HepG2 (cell line): ENCODE results near the gene ATP6V0D1. TPM values are rescaled to one million over a fixed set of nuclear protein-coding genes. Genes with fewer than 3 reads are reported as not detected.

Experiments
- ATF7-NPFF ChIP-seq: sonication (generic); formaldehyde crosslinking; IDR thresholded peaks from 2 replicates; pipeline ENCODE4 v1.8.1; 2023; ENCODE audit warnings: mild to moderate bottlenecking, low read depth, missing genetic modification reagents, moderate library complexity
- DNMT1 ChIP-seq: sonication (generic); formaldehyde crosslinking; IDR thresholded peaks from 2 replicates; pipeline ENCODE4 v1.5.1; 2020; ENCODE audit warnings: mild to moderate bottlenecking, missing genetic modification reagents
- FOXO4 ChIP-seq: sonication (generic); formaldehyde crosslinking; conservative IDR thresholded peaks from 2 replicates; pipeline ENCODE4 v1.8.1; 2023; ENCODE audit warnings: missing genetic modification reagents
- GATAD1 ChIP-seq: IDR thresholded peaks from 2 replicates; pipeline ENCODE4 v1.6.1; 2016; ENCODE audit warnings: missing genetic modification reagents, missing compliant biosample characterization
- LCORL ChIP-seq, 2 experiments: fragments of 450-650 bp in 1 of 2; sonication (generic) in 1 of 2; formaldehyde crosslinking in 1 of 2; IDR thresholded peaks; 2 replicates each; pipeline versions ENCODE4 v1.5.0 to v1.6.1; 2017 to 2020; ENCODE audit warnings: antibody characterized with exemption in 1 of 2, missing genetic modification reagents in 1 of 2
- REXO4 ChIP-seq: sonication (generic); formaldehyde crosslinking; IDR thresholded peaks from 2 replicates; pipeline ENCODE4 v1.8.0; 2022; ENCODE audit warnings: missing genetic modification reagents, mild to moderate bottlenecking, borderline replicate concordance
- TIGD3 ChIP-seq: sonication (generic); formaldehyde crosslinking; IDR thresholded peaks from 2 replicates; pipeline ENCODE4 v1.5.1; 2020; ENCODE audit warnings: mild to moderate bottlenecking, missing genetic modification reagents, borderline replicate concordance
- ZFP62 ChIP-seq: sonication (generic); formaldehyde crosslinking; IDR thresholded peaks from 2 replicates; pipeline ENCODE4 v1.4.0; 2020; ENCODE audit warnings: missing genetic modification reagents
- ZNF230 ChIP-seq: sonication (generic); formaldehyde crosslinking; IDR thresholded peaks from 2 replicates; pipeline ENCODE4 v1.4.0; 2020; ENCODE audit warnings: mild to moderate bottlenecking, missing genetic modification reagents
- ZNF646 ChIP-seq: sonication (generic); formaldehyde crosslinking; IDR thresholded peaks from 2 replicates; pipeline ENCODE4 v1.9.0; 2021; ENCODE audit warnings: mild to moderate bottlenecking, missing genetic modification reagents
- ZNF883 ChIP-seq: sonication (generic); formaldehyde crosslinking; IDR thresholded peaks from 2 replicates; pipeline ENCODE4 v1.5.1; 2020; ENCODE audit warnings: mild to moderate bottlenecking, missing genetic modification reagents; ENCODE audit errors: not compliant biosample characterization
- polyA plus RNA-seq, 8 experiments: library from polyadenylated mRNA; depleted of rRNA in 3 of 8; stranded (reverse) in 7 of 8; unstranded in 1 of 8; fragments of >200 nt; fragmentation: Illumina TruSeq in 4 of 8; extraction: Trizol in 4 of 8; gene quantifications; 2 replicates each; pipeline versions ENCODE4 v1.2.1 to v1.2.3, GENCODE V29; 2011 to 2016; ENCODE audit warnings: low read depth in 4 of 8, missing spikeins in 1 of 8, mixed read lengths in 1 of 8; ENCODE audit not compliant: insufficient read depth in 1 of 8
- total RNA-seq, 5 experiments: library from RNA; depleted of rRNA; stranded (reverse); fragments of >200 nt; fragmentation: Illumina TruSeq; extraction: Trizol; gene quantifications; 2 replicates each; pipeline ENCODE4 v1.2.3, GENCODE V29; 2016; ENCODE audit warnings: low read depth in 1 of 5
- TF ChIP-seq, protein P1 (sequence below): sonication (generic); formaldehyde crosslinking; conservative IDR thresholded peaks from 2 replicates; pipeline ENCODE4 v1.4.0; 2020; ENCODE audit warnings: missing genetic modification reagents
- TF ChIP-seq, protein P2 (sequence below), 2 experiments: IDR thresholded peaks; 2 replicates each; pipeline ENCODE4 v1.6.1; 2011 to 2012; ENCODE audit warnings: low read length in 2 of 2, borderline replicate concordance in 1 of 2, low read depth in 1 of 2, mild to moderate bottlenecking in 1 of 2, moderate library complexity in 1 of 2

Gene ATP6V0D1
- total and polyA plus RNA-seq, 2 of the 13 experiments (the other 11 are each of a cell fraction or from before 2014, with no cell fraction given): 51.1 to 61.3 TPM

DNA sequence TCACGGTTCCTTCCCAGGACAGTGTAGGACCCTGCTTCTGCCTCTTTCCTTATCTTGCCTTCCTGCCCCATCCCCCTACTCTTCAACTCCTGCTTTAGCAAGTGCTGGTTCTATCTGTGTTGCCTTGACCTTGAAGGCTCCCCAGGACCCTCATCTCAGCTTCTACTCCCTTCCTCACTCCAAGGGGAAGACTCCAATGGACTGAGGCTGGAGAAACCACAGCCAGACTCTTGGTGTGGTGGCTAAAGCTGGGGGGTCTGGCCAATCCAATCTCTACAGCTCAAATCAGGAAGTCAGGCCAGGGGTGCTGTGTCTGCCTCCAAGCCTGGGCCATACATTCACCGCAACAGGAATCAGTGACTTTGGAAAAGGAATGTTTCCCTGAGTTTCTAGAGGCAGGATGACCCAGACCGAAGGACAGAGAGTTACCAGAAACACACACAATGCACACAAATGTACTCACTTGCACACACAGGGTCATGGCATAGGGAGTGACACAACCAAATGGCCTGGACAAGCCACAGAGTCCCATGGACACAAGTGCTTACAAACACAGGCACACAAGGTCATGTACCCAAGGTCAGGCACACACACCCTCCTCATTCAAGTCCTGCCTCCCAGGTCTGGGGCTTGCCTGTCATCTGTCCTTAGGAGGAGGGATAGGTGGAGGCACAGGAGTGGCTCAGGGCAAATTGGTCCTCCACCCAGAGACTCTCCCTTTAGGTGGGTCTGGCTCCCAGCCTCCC is 51.7 kb downstream of the ATP6V0D1 start (continued):
- TF ChIP-seq ZNF646 (CRISPR knock-in tag) (peak; percentile 97), ZFP62 (no peak), REXO4 (CRISPR knock-in tag) (no peak), ZNF883 (peak; percentile 64), TIGD3 (CRISPR knock-in tag) (0 out of 2 replicates have a peak, but pooled peaks have one; percentile 45), ATF7-NPFF (no peak; the same call in 1 of the 2 replicates), GATAD1 (peak; percentile 58), FOXO4 (CRISPR knock-in tag) (no peak), ZNF230 (CRISPR knock-in tag) (no peak), LCORL (IDR thresholded peaks at IDR 0.05) (no peak), LCORL (CRISPR knock-in tag; IDR thresholded peaks at IDR 0.05) (peak; percentile 75), DNMT1 (CRISPR knock-in tag) (0 out of 2 replicates have a peak, but pooled peaks have one; percentile 41)
- TF ChIP-seq, protein P1, sequence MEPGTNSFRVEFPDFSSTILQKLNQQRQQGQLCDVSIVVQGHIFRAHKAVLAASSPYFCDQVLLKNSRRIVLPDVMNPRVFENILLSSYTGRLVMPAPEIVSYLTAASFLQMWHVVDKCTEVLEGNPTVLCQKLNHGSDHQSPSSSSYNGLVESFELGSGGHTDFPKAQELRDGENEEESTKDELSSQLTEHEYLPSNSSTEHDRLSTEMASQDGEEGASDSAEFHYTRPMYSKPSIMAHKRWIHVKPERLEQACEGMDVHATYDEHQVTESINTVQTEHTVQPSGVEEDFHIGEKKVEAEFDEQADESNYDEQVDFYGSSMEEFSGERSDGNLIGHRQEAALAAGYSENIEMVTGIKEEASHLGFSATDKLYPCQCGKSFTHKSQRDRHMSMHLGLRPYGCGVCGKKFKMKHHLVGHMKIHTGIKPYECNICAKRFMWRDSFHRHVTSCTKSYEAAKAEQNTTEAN (CRISPR knock-in tag): peak; percentile 99
- TF ChIP-seq, protein P2, sequence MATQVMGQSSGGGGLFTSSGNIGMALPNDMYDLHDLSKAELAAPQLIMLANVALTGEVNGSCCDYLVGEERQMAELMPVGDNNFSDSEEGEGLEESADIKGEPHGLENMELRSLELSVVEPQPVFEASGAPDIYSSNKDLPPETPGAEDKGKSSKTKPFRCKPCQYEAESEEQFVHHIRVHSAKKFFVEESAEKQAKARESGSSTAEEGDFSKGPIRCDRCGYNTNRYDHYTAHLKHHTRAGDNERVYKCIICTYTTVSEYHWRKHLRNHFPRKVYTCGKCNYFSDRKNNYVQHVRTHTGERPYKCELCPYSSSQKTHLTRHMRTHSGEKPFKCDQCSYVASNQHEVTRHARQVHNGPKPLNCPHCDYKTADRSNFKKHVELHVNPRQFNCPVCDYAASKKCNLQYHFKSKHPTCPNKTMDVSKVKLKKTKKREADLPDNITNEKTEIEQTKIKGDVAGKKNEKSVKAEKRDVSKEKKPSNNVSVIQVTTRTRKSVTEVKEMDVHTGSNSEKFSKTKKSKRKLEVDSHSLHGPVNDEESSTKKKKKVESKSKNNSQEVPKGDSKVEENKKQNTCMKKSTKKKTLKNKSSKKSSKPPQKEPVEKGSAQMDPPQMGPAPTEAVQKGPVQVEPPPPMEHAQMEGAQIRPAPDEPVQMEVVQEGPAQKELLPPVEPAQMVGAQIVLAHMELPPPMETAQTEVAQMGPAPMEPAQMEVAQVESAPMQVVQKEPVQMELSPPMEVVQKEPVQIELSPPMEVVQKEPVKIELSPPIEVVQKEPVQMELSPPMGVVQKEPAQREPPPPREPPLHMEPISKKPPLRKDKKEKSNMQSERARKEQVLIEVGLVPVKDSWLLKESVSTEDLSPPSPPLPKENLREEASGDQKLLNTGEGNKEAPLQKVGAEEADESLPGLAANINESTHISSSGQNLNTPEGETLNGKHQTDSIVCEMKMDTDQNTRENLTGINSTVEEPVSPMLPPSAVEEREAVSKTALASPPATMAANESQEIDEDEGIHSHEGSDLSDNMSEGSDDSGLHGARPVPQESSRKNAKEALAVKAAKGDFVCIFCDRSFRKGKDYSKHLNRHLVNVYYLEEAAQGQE (IDR thresholded peaks at IDR 0.05; ENCODE audit: borderline replicate concordance in 1 of 2, low read depth in 1 of 2, low read length in 2 of 2): no peak
